ENCODE results near the gene DDX1. TPM values are rescaled to one million over a fixed set of nuclear protein-coding genes. Genes with fewer than 3 reads are reported as not detected.

The DDX1 gene
- total RNA-seq, 4 donors from 2014 or later: 63.0 to 85.6 (median 75.2) TPM

DNA sequence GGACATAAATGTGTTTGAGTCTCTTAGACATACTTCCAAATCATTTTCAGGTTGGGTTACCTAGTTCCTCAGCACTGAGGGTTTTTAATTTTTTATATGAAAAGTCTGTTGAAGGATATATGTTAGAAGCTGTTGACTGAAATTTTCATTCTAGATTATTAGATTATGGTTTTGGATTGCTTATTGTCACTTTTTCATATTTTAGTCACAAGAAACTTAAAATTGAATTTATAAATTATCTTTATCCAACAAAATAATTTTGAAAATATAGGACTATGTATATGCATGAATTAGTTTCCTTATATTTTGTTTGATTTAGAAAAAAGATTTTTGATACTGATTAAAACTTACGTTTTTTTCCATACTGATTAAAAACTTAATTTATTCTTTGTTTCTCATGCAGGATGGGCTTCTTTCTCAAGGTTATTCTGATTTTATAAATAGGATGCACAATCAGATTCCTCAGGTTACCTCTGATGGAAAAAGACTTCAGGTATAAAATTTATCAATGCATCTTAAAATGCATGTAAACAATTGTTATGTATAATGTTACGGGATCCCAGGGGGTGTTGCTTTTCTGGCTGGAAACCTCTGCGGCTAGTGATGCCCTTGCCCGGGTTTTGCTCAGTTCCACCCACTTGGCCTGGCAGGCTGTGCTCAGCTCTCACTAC is 26.2 kb downstream of the DDX1 start:
- no peaks in the 10 kb centered on the region for H3K9me3 ChIP-seq
- TF ChIP-seq, protein P1, sequence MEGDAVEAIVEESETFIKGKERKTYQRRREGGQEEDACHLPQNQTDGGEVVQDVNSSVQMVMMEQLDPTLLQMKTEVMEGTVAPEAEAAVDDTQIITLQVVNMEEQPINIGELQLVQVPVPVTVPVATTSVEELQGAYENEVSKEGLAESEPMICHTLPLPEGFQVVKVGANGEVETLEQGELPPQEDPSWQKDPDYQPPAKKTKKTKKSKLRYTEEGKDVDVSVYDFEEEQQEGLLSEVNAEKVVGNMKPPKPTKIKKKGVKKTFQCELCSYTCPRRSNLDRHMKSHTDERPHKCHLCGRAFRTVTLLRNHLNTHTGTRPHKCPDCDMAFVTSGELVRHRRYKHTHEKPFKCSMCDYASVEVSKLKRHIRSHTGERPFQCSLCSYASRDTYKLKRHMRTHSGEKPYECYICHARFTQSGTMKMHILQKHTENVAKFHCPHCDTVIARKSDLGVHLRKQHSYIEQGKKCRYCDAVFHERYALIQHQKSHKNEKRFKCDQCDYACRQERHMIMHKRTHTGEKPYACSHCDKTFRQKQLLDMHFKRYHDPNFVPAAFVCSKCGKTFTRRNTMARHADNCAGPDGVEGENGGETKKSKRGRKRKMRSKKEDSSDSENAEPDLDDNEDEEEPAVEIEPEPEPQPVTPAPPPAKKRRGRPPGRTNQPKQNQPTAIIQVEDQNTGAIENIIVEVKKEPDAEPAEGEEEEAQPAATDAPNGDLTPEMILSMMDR (IDR thresholded peaks at IDR 0.05): no peak
- TF ChIP-seq POLR2A (IDR thresholded peaks at IDR 0.05): no peak
- H3K27me3 ChIP-seq: no peaks in the 10 kb centered on the region

GRCh38 chr2:15618449-15618855 is 26.8 kb downstream of the DDX1 start:
- Histone ChIP-seq H3K27ac (no peak overlapping the region), H3K4me3 (replicated peaks in 1 of 3) (no peak overlapping the region), H3K36me3 (peaks cover 41 to 47% of the 10 kb centered on the region in 2 donors), H3K4me1 (no peaks in the 10 kb centered on the region), H3K9me3 (no peaks in the 10 kb centered on the region), H3K27me3 (no peaks in the 10 kb centered on the region)
- WGBS, 2 donors: 85 to 95% methylated on average over 8 to 12 of the region's 16 CpGs
- intact Hi-C loops (cut with DNase I): no loop called here
- TF ChIP-seq, protein P1 (IDR thresholded peaks at IDR 0.05): no peak
- TF ChIP-seq POLR2A (IDR thresholded peaks at IDR 0.05): no peak
- DNase-seq: no peak

More for the DNA sequence above, 26.2 kb downstream of the DDX1 start:
- intact Hi-C loops (cut with DNase I): no loop called here
- no peak overlapping the region for H3K27ac ChIP-seq
- H3K36me3 ChIP-seq: peaks cover 38 to 44% of the 10 kb centered on the region in 2 donors
- no peak overlapping the region for H3K4me3 ChIP-seq (replicated peaks in 1 of 3)
- no peak for DNase-seq
- H3K4me1 ChIP-seq: no peaks in the 10 kb centered on the region
- WGBS, 2 donors: 95 to 97% methylated on average over 4 of the region's 4 CpGs

- no peak overlapping the region for H3K4me3 ChIP-seq (replicated peaks in 1 of 3)
- no peak overlapping the region for H3K27ac ChIP-seq
- 92 to 99% methylated on average over 5 to 10 of the region's 11 CpGs for WGBS, 2 donors
- no peak for TF ChIP-seq POLR2A (IDR thresholded peaks at IDR 0.05)
- TF ChIP-seq, protein P1 (IDR thresholded peaks at IDR 0.05): no peak
- intact Hi-C loops (cut with DNase I): no loop called here
- H3K36me3 ChIP-seq: peaks cover 48 to 53% of the 10 kb centered on the region in 2 donors
- DNase-seq: no peak
- no peaks in the 10 kb centered on the region for H3K27me3 ChIP-seq
- H3K9me3 ChIP-seq: no peaks in the 10 kb centered on the region
- H3K4me1 ChIP-seq: no peaks in the 10 kb centered on the region
Measured at GRCh38 chr2:15619076-15619475, 27.4 kb downstream of the DDX1 start.

GRCh38 chr2:15619510-15619909 is 27.8 kb downstream of the DDX1 start:
- Histone ChIP-seq H3K9me3 (no peaks in the 10 kb centered on the region), H3K4me3 (replicated peaks in 1 of 3) (no peak overlapping the region), H3K27me3 (no peaks in the 10 kb centered on the region), H3K36me3 (peaks cover 52 to 55% of the 10 kb centered on the region in 2 donors), H3K4me1 (no peaks in the 10 kb centered on the region), H3K27ac (no peak overlapping the region)
- 75 to 79% methylated on average over 5 of the region's 5 CpGs for WGBS, 2 donors
- intact Hi-C loops (cut with DNase I): no loop called here
- no peak for DNase-seq
- no peak for TF ChIP-seq POLR2A (IDR thresholded peaks at IDR 0.05)
- TF ChIP-seq, protein P1 (IDR thresholded peaks at IDR 0.05): no peak

DNA sequence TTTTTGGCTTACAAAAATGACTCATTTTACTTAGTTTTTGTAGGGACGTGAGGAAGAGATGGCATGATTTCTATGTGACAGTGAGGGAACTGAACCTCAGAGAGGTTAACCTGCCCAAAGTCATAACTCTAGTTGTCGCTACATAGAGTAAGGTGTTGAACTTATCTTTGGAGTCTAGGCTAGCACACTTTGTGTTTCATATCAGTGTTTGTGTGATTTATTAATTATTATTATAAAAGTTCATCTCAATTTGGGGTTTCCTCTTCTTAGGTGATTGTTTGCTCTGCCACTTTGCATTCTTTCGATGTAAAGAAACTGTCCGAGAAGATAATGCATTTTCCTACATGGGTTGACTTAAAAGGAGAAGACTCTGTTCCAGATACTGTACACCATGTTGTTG is 28.3 kb downstream of the DDX1 start:
- H3K4me1 ChIP-seq: no peaks in the 10 kb centered on the region
- no peaks in the 10 kb centered on the region for H3K27me3 ChIP-seq
- WGBS, 2 donors: 95 to 97% methylated on average over 4 of the region's 4 CpGs
- TF ChIP-seq POLR2A (IDR thresholded peaks at IDR 0.05): no peak
- TF ChIP-seq, protein P1 (IDR thresholded peaks at IDR 0.05): no peak
- intact Hi-C loops (cut with DNase I): no loop called here
- no peak overlapping the region for H3K27ac ChIP-seq
- no peak for DNase-seq
- H3K4me3 ChIP-seq (replicated peaks in 1 of 3): no peak overlapping the region
- H3K36me3 ChIP-seq: peaks cover 56% of the 10 kb centered on the region in 2 donors
- H3K9me3 ChIP-seq: no peaks in the 10 kb centered on the region
